ENCODE results near the gene PPARA.

PPARA gene

DNA sequence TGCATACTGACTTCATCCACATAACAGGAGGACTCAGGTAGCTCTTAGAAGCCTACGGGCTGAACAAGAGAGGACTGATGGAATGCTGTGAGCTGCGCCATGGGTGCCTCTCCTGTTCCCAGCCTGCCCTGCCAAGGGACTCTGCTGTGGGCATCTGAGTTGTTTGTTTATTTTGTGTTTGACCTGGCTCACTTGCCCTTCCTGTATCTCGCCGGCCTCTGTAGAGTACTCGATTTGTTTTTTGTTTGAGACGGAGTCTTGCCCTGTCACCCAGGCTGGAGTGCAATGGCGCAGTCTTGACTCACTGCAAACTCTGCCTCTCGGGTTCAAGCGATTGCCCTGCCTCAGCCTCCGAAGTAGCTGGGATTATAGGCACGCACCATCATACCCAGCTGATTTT lies 119.2 kb downstream of the PPARA start:
- DNase-seq (ENCODE audit: low read depth in 2 of 3, low spot score in 1 of 3) = no peak

DNA sequence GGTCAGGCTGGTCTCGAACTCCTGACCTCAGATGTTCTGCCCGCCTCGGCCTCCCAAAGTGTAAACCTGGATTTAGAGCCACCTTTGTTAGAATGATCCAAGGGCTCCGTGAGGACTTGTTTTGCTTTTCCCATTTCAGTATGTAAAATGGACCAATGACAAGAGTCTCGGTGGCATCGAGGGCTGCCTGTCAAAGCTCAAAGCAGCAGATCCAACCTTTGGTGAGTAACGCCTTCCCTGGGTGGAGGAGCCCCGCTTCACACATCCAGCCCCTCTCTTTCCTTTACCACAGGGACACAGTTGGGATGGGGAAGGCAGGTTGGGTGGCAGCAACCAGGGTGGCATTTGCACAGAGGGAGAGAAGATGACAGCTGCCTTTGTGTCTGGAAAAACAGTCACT lies 121.9 kb downstream of the PPARA start:
- DNase-seq (ENCODE audit: low read depth in 2 of 3, low spot score in 1 of 3) = no peak

DNA sequence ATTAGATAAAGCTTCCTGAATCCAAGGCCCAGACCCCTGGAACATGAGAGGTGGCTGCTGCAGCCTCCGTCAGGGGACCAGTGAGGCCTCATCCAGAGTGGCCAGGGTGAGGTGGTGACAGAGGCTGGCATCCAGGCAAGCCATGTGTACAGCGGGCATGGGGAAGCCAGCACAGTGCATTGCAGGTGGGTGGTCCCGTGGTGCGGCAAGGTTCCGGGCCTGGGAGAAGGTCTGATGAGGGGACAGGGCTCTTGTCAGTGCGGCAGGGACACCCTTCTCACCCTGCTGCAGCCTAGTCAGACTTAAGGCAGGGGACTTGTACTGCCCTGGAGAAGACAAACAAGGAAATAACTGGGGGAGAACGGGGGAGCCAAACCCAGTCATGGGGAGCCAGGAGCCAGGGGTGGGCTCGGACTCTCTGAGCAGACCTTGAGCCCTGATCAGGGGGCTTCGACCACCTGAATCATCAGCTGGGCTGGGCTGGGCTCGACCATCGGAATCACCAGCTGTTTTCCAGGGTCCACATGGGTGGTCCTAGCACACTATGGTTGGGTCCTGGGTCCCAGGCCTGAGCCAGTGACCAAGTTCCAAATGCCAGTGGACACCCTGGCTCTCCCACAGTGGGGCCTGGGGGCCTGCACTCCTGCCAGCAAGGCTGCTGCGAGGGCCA lies 122.6 kb downstream of the PPARA start:
- no peak for DNase-seq (ENCODE audit: low read depth in 2 of 3, low spot score in 1 of 3)

DNA sequence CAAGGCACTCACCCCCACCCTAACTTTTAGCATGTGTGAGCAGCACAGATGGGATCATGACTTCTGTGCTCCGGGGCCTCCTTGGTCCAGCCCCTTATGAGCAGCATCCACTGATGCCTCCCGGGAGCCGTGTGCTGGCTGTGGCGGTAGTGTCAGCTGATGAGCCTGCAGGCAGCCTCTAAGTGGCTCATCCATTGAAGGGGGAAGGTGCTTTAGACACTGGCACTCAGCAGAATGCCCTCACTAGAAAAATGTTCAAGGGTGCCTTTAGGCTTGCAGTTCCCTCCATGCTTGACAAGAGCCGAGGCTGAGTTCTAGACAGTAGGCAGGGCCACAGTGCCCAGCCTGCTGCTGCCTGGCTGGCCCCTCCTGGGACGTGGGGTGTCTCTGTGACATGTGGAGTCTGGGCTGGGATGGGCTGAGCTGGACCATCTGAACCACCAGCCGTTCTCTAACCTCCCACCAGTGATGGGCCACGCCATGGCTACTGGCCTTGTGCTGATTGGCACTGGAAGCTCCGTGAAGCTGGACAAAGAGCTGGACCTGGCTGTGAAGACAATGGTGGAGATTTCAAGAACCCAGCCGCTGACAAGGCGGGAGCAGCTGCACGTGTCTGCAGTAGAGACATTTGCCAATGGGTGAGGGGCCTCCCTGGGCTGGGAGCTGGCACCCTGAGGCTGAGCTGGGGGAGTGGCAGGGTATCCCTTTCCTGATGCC lies 123.3 kb downstream of the PPARA start:
- DNase-seq (ENCODE audit: low read depth in 2 of 3, low spot score in 1 of 3) = no peak

- no peak for DNase-seq (ENCODE audit: low read depth in 2 of 3, low spot score in 1 of 3)
Measured at GRCh38 chr22:46274381-46274780, 124.1 kb downstream of the PPARA start.

GRCh38 chr22:46275455-46276122 lies 125.3 kb downstream of the PPARA start:
- no peak for DNase-seq (ENCODE audit: low read depth in 2 of 3, low spot score in 1 of 3)

GRCh38 chr22:46276563-46276962 lies 126.2 kb downstream of the PPARA start:
- DNase-seq (ENCODE audit: low read depth in 2 of 3, low spot score in 1 of 3) = no peak

DNA sequence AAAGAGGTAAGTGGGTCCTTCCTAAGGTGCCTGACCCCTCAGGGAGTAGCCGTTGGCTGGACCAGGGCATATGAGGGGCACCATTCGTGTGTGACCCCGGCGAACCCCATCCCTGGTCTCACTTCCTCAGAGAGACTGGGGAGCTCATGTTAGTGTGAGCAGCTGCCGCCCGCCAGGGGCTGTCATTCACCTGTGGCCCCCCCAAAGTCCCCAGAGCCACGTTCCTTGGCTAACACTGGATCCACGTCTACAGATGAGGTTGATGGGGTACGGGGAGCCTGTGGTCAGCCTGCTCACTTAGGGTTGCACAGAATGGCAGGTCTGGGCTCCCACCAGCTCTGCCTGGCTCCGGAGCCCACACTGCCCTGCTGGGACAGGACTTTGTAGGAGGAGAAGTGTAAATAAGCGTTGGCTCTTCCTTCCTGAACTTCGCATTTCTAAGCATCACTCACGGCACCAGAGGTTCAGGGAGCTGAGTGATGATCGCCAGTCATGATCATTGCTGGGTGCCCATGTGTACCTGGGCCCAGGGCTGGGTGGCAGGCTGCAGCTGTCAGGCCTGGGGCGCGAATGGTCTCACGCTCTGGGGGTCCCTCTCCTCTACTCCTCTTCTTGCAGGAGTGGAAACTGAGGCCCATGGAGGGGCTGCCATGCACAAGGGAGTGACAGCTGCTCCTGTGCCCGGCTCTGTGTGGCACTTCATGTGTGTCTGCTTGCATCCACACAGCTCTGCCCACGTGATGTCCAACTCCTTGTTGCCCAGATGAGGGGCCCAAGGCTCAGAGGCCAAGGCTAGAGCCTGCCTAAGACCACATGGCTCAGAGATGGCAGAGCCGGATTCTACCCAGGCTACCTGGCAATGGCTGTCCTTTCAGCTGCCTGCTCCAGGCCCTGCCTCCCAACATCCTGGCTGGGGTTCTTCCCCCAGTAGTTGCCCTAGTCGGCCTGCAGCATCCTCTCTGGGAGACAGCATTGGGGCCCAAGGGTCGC lies 128.6 kb downstream of the PPARA start:
- DNase-seq (ENCODE audit: low read depth in 2 of 3, low spot score in 1 of 3) = no peak

GRCh38 chr22:46280063-46280817 lies 129.9 kb downstream of the PPARA start:
- DNase-seq (ENCODE audit: low read depth in 2 of 3, low spot score in 1 of 3) = no peak

DNA sequence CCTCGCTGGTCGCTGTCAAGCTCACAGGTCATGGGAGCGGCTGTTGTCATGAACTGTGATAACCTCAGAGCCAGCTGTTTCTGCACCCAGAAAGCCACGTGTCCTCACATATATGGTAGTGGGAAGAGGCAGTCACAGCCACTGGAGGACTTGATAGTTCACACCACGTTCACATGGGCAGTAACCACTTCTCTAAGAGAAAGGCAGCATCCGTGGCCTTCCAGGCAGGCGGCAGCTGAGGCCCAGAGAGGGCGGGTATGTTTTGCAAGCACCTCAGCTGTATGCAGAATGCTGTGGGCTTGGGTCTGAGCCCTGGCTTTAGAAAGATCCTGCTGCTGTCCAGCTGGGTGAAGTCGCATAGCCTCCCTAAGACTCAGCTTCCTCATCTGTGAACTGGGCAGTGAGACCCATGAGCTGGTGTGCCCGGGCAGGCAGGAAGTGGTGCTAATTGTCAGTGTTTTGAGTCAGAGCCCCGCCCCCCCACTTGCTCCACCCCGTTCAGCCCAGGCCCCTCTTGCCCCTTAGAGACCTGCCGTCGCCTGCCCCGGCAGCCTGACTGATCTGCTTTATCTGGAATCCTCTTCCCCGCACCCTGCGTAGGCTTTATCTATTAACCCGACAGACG lies 130.8 kb downstream of the PPARA start:
- DNase-seq (ENCODE audit: low read depth in 2 of 3, low spot score in 1 of 3) = no peak

- DNase-seq (ENCODE audit: low read depth in 2 of 3, low spot score in 1 of 3) = no peak
Measured at GRCh38 chr22:46281866-46282678, 131.7 kb downstream of the PPARA start.

- no peak for DNase-seq (ENCODE audit: low read depth in 2 of 3, low spot score in 1 of 3)
Measured at GRCh38 chr22:46286006-46286405, 135.7 kb downstream of the PPARA start.

GRCh38 chr22:46286941-46287872 lies 136.9 kb downstream of the PPARA start:
- DNase-seq (ENCODE audit: low read depth in 2 of 3, low spot score in 1 of 3) = no peak

- no peak for DNase-seq (ENCODE audit: low read depth in 2 of 3, low spot score in 1 of 3)
Measured at GRCh38 chr22:46287873-46288751, 137.8 kb downstream of the PPARA start.

DNA sequence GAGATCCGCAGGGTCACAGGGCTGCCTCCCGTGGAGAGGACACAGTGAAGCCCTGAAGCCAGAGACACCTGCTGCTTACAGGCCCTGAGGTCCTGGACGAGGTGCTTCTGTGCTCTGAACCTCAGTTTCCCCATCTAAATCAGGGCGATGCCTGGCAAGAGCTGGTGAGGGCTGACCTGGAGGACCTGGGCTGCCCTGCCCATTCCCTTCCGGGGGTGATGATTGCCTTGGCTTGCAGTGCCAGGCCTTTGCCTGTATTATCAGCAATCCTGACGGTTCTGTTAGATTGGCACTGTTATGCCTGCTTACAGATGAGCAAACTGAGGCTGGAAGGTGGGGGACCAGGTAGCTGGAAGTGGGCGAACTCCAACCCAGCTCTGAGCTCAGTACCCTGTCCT lies 138.5 kb downstream of the PPARA start:
- no peak for DNase-seq (ENCODE audit: low read depth in 2 of 3, low spot score in 1 of 3)

- DNase-seq (ENCODE audit: low read depth in 2 of 3, low spot score in 1 of 3) = no peak
Measured at GRCh38 chr22:46289244-46289891, 139.0 kb downstream of the PPARA start.

All from stimulated activated CD4-positive, alpha-beta T cell treated with anti-CD3 and anti-CD28 coated beads, Interleukin-12 subunit alpha, Interleukin-12 subunit beta, amount 100 ng/mL, for 48 hours (primary cell).